Activated T-helper 1 cell treated with anti-CD3 and anti-CD28 coated beads, Interleukin-2, amount 50 U/mL, for 16 hours (primary cell): ENCODE results near the gene ANKRD60.

Source experiments
- DNase-seq, 2 donors: peaks; one replicate each; pipeline ENCODE4 v3.0.0-alpha.2; 2020; ENCODE audit warnings: low read depth in 1 of 2, low spot score in 1 of 2

Gene ANKRD60

DNA sequence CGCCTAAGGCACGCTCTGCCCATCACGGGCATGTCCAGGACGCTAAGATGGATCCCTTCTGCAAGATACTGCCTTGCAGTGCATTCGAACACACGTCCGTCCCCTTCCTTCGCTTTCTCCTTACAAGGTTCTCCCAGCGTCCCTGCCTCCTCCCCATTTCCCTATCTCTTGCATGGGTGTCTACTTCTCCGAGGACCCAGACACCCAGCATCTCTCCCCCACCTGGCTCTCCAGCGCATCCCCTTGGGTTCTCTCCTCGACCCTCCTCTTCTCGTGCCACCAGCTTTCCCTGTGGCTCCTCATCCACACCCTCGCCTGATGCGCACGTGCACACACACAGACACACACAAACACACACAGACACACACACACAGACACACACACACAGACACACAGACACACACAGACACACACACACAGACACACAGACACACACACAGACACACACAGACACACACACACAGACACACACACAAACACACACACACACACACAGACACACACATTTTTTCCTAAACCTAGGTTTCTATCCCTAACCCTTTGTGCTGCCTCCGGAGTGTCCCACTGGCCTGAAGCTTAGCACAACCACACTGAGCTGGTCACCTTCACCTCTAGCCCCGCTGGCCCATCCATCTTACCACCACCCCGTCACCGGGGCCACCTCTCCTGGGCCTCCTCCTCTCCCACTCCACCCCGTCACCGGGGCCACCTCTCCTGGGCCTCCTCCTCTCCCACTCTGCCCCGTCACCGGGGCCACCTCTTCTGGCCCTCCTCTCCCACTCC lies 31.9 kb downstream of the ANKRD60 start:
- no peak for DNase-seq

- no peak for DNase-seq
These were observed 33.4 kb downstream of the ANKRD60 start for GRCh38 chr20:58195047-58195446.

- no peak for DNase-seq
These were observed 34.2 kb downstream of the ANKRD60 start for GRCh38 chr20:58194175-58194791.

GRCh38 chr20:58192567-58192966 lies 35.9 kb downstream of the ANKRD60 start:
- no peak for DNase-seq

DNA sequence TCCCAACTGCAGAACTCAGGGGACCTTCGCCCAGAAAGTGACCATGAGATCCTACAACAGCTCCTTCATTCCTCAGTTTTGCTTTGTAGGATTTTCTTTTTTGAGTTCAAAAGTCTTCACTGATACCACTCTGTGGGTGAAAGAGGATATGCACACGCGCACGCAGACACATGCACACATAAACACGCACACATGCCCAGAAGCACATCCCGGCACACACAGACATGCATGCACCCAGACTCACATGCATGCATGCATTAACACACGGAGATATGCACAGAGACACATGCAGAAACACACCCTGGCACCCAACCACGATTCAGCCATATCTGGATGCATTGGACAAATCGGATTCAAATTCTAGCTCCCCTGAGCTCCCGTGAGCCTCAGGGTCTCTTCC lies 36.4 kb downstream of the ANKRD60 start:
- DNase-seq: no peak

DNA sequence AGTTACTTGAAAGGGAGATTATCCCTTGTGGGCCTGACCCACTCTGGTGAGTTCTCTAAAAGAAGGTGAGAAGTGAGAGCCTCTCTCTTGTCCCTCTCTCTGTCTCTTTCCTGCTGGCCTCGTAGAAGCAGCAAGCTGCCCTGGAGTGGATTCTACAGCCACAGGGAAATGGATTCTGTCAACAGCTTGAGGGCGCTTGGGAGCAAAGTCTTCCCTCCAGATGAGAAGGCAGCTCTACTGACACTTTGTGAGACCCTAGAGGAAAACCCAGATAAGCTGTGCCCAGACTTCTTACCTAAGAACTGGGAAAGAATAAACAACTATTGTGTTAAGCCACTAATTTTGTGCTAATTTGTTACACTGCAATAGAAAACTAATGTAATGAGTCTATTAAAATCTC lies 39.9 kb downstream of the ANKRD60 start:
- no peak for DNase-seq

GRCh38 chr20:58184984-58185383 lies 43.5 kb downstream of the ANKRD60 start:
- DNase-seq: no peak

GRCh38 chr20:58184063-58184462 lies 44.4 kb downstream of the ANKRD60 start:
- DNase-seq: no peak

DNA sequence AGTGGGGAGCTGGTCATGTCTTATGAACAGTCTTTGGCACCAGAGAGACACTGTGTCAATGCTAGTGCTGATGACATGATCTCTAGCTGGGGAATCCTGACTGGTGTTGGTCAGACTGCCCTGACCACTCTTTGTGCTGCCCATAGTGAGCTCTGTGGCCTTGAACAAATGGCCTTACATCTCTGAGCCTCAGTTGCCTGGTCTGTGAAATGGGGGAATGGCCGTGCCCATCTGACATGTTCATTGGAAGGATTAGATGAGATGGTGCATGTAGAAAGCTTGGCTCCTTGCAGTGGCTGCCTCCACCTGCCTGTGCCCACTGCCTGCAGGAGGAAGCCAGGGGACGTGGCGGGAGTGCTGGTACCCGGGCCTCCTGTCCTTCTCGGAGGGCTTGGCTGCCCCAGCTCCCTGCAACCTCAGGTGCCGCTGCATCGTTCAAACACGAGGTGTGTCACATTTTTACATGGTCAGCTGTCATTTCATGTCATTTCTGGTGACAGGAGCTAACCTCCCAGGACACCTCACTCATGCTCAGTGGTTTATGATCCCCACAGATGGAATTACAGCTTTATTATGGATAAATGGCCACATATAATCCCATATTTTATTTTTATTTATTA lies 45.8 kb downstream of the ANKRD60 start:
- no peak for DNase-seq

DNA sequence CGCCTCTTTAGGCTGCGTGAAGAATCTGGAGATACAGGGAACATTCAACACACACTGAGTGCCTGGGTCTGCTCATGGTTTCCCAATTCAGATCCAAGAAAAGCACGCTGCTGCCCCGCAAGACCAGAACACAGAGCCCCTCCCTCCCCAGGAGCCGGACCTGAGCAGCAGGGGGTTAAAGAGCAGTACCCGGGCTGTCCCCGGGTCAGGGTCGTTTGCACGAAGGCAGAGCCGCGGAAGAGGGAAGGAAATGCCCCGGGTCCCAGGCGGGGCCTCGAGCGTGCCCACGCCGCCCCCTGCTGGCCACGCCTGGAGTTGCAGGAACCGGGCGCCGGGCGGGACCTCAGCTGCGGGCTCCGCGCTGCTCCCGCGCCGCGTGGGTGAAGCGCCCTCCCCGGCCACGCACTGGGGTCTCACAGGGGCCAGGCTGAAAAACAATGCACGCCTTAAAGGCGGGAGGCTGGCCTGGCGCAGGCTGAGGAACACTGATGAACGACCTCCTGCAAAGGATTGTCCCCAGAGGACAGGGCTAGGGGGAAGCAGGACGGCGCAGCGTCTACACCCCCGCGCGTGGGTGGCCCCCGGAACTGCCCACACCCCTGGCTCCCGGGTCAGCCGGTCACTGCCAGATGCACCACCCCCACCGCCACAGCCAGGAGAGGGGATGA lies 48.9 kb downstream of the ANKRD60 start:
- peak; percentile 49 to 54 for DNase-seq

DNA sequence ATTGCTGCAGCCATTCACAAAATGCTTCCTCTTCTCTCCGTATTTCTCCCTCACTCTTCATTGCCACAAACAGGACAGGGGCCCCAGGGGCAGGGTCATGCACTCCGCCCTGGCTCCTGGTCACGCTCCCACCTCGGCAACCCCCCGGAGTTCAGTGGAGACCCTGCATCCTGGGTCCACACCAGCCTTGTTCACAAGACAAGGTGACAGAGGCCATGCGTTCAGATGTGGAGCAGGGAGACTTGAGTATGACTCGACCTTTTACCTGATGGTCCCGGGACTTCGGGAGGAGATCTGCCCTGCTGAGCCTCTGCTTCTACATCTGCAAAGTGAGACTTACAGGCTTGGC lies 49.4 kb downstream of the ANKRD60 start:
- no peak for DNase-seq

GRCh38 chr20:58177799-58178198 lies 50.7 kb downstream of the ANKRD60 start:
- no peak for DNase-seq

DNA sequence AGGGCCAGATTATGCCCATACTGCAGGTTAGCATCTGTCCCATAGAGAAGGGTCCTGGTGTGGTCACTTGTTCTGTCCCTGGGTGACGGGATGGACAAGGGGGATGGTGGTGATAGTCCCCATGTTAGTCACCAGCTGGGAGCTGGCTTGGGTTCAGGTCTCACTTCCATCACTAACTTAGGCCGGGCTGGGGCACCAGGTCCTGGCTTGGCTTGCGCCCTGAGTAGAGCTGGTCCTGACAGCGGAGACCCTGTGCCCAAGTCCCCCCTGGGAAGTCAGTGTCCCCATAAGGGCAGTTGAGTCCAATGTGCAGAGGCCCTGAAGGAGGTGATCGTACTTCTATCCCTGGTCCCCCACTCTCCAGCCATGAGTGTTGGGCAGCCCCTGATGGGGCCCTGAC lies 52.6 kb downstream of the ANKRD60 start:
- DNase-seq: no peak

DNA sequence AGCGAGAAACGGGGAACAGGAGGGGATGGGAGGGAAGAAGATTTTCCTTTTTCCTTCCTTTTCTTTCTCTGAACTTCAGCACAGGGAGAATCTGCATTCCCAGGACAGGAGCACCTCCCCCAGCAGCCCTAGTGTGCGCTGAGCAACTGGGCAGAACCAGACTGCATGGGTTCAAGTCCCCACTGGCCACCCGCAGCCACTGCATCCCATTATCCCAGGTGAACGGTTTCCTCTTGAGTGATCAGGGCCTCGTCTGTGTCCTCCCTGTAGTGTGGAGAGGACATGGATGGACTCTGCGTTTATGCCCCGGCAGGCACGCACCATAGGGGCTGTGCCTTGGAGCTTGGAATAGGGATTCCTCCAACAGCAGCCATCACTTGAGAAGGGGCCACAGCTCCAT lies 53.0 kb downstream of the ANKRD60 start:
- no peak for DNase-seq

DNA sequence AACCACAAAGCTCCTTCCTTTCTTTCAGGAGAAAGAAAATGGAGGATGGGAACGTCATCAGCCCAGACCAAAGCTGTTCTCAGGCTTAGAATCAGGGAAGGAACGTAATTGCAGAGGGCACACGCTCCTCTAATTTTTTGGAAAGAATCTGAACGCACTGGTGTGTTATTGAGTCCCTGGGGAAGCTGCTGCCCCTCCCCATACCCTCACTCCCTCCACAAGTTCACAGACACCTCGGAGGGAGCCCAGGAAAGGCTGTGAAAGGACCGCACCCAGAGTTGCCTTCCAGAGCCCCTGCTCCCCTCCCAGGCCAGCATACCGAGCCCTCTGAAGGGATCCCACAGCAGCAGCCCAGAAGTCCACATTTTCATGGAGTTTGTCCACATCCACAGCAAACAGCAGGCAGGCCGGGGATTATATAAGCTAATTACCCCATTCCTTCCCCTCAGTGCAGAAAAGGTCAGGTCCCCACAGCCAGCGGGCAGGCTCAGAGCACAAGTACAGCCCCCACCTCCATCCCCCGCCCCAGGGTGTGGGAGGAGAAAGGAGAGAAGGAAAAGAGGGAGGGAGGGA lies 53.7 kb downstream of the ANKRD60 start:
- no peak for DNase-seq

DNA sequence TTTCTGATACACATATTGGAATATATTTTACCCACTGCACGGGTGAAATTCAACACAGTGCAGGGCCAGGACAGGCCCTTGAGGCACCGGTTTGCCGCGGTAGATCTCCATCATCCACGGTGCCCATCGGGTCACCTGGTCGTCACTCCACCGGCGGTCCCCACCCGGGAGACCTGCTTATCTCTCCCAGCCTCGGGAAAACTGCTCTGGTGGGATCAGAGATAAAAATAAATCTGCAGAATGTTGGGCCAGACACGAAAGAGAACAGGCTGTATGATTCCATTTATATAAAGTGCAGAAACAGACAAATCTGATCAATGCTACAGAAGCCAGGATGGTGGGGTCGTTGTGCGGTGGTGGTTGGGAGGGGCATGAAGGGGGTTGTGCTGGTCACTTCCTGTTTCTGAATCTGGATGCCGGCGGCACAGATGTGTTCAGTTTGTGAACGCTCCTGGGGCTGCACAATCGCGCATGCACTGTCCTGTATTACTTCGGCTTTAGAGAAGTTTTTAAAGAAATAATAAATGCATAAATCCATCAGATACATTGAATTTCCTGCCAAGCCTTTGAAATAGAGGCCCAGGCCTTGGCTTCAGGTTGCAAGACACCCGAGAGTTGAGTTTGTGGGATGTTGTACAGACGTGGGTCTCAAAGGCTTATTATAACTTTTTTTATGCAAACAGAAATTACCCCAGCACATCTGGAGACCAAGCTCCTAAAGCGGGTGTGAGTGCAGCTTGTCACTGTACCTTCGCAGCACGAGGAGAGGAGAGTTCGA lies 54.3 kb downstream of the ANKRD60 start:
- no peak for DNase-seq

DNA sequence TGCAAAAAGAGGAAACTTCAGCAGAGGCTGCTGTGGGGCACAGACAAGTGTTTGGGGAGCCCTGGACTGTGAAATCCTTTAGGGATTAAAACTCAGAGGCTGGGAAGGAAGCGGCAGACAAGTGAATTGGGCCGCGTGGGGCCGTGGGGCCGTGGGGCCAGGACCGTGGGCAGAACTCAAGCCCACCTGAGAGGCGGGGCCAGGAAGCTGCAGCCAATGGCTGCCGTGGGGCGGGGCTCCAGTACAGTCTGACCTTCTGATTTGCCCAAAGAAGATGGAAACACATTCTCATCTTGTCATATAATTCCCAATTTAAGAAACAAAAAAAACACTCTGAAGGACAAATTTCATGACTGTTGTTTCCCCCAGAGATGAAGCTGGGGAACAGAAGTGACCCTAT lies 55.4 kb downstream of the ANKRD60 start:
- no peak for DNase-seq

DNA sequence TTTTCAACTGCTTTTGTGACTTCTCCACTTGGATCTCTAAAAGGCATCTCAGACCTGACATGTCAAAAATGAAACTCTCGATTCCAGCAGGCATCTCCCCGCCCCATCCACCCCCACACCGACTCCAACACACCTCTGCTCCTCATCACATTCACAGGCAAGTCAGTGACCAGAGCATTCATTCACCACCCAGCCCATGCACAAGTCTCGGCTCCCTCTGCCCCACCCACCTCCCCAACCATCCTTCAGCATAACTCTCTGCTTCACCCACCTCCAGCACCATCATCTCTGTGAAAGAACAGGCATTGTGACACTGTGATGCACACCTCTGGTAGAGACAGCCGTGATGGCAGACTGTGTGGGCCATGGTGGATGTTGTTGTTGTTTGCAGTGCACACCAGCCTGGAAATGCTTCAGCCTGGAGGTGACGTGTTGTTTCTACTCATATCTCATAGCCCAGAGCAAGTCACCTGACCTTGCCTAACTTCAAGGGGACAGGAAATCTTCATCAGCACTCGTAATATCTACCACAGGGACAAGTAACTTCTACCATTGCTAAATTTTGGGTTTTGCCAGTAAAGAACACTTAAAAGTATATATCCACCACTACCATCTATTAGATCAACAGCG lies 56.5 kb downstream of the ANKRD60 start:
- no peak for DNase-seq

DNA sequence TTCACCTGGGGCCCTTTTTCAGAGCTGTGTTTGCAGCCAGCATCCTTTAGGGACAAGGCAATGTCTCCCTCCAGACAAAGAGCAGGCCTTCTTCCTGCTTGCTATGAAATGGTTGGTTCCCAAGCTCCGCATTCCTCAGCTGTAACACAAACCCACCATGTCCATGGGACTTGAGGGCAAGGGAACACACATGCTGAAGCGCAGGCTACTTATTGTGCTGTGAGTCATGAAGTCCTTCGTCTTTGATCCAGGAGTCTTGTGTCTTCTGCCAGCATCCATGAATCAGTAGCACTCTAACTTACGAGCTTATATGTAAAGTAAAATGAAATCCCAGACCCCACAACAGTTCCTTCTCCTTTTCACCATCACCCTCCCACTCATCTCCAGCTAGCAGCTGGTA lies 59.0 kb downstream of the ANKRD60 start:
- no peak for DNase-seq

GRCh38 chr20:58168843-58169242 lies 59.6 kb downstream of the ANKRD60 start:
- no peak for DNase-seq

GRCh38 chr20:58167759-58168158 lies 60.7 kb downstream of the ANKRD60 start:
- DNase-seq: no peak
